ENCODE results near the gene SARDH.

- TF ChIP-seq POLR2A (IDR thresholded peaks at IDR 0.05; ENCODE audit: extremely low read depth, insufficient read length) (no peak), CTCF (IDR thresholded peaks at IDR 0.05; ENCODE audit: low read depth, low read length) (no peak)
These were observed 2.8 kb upstream of the SARDH start for GRCh38 chr9:133740911-133741310.

Data from NB4 (cell line).